22Rv1 (cell line): Measurements from ENCODE around the gene GPR68.

ENCODE experiments used
- ZFX ChIP-seq: fragments of 450-650 bp; IDR thresholded peaks from 2 replicates; pipeline ENCODE4 v1.6.1; 2017; ENCODE audit warnings: antibody characterized with exemption, borderline replicate concordance
- TF ChIP-seq, protein P1 (sequence below): fragments of 450-650 bp; IDR thresholded peaks from 2 replicates; pipeline ENCODE4 v1.5.1; 2017; ENCODE audit warnings: mild to moderate bottlenecking

DNA sequence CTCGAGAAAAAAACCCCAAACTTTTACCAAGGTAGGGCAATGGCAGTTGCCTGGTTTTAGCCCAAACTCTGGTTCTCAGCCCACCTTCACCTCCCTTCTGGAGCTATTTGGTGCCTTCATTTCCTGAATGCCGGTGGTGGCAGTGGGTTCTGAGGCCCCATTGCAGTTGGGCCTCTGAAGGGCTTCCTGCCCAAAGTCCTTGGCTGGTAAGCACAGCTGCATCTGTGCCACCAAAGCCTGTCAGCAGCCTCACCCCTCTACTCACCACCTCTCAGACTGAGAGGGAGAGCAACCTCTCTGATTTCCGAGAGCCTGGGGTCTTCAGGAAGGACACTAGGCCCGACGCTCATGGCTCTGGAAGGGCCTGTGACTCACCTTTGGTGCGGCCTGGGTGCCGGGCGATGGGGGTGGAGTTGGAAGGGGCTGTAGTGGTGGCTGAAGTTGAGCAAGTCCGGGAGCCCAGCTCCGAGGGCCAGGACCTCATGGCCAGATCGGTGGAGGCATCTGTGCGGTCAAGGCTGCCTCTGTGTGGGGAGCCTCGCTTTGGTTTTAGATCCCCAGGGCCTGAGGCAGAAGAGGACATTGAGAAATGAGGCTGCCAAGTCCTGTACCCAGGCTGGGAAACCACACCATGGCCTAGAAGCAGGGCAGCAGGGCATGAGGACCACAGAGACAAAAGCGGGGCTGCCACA lies 38.6 kb upstream of the GPR68 start:
- TF ChIP-seq, protein P1, sequence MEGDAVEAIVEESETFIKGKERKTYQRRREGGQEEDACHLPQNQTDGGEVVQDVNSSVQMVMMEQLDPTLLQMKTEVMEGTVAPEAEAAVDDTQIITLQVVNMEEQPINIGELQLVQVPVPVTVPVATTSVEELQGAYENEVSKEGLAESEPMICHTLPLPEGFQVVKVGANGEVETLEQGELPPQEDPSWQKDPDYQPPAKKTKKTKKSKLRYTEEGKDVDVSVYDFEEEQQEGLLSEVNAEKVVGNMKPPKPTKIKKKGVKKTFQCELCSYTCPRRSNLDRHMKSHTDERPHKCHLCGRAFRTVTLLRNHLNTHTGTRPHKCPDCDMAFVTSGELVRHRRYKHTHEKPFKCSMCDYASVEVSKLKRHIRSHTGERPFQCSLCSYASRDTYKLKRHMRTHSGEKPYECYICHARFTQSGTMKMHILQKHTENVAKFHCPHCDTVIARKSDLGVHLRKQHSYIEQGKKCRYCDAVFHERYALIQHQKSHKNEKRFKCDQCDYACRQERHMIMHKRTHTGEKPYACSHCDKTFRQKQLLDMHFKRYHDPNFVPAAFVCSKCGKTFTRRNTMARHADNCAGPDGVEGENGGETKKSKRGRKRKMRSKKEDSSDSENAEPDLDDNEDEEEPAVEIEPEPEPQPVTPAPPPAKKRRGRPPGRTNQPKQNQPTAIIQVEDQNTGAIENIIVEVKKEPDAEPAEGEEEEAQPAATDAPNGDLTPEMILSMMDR, result no peak
- TF ChIP-seq ZFX, result no peak
